HEK293 (cell line): Measurements from ENCODE around the gene FBXO5.

Source experiments
- CTCF ChIA-PET: fragments of 350-600 bp; formaldehyde crosslinking; extraction: SDS; loops from one replicate; lab custom pipeline; 2021; ENCODE audit warnings: antibody characterized with exemption; lab: Yijun Ruan, JAX
- POLR2A ChIA-PET: fragments of 300-600 bp; formaldehyde crosslinking; extraction: SDS; loops from one replicate; lab custom pipeline; 2020; ENCODE audit warnings: antibody characterized with exemption, inconsistent platforms; lab: Yijun Ruan, JAX
- H3K27ac ChIP-seq: fragments of 200-500 bp; sonication (Bioruptor generic); 2 replicates; pipeline ENCODE4 v1.5.1; 2014; ENCODE audit warnings: low read depth, low read length, control low read depth, inconsistent platforms; ENCODE audit errors: extremely low read depth
- H3K36me3 ChIP-seq, 2 experiments: fragments of 200-500 bp in 1 of 2; sonication (Bioruptor generic) in 1 of 2; 1 replicate in 1 of 2; 2 replicates in 1 of 2; pipeline ENCODE4 v1.5.1; 2014 to 2017; ENCODE audit warnings: inconsistent platforms in 2 of 2, low read length in 2 of 2; ENCODE audit not compliant: control insufficient read depth in 2 of 2, insufficient read depth in 1 of 2
- H3K4me1 ChIP-seq: fragments of 200-500 bp; sonication (Bioruptor generic); 2 replicates; pipeline ENCODE4 v1.5.1; 2014; ENCODE audit warnings: mild to moderate bottlenecking, low read length, inconsistent platforms; ENCODE audit not compliant: control insufficient read depth, insufficient read depth
- H3K4me3 ChIP-seq: 2 replicates; pipeline ENCODE4 v1.5.1; 2011; ENCODE audit warnings: low read depth, mild to moderate bottlenecking, control low read depth, low read length, moderate library complexity
- H3K9me3 ChIP-seq: fragments of 200-500 bp; sonication (Bioruptor generic); 2 replicates; pipeline ENCODE4 v1.5.1; 2014; ENCODE audit warnings: low read depth, low read length, inconsistent platforms; ENCODE audit not compliant: control insufficient read depth, insufficient read depth
- ATF2 ChIP-seq: fragments of 450-650 bp; formaldehyde crosslinking; IDR thresholded peaks from 2 replicates; pipeline ENCODE4 v1.5.1; 2016; ENCODE audit warnings: missing biosample characterization, missing genetic modification characterization, low read depth
- PATZ1 ChIP-seq: fragments of 450-650 bp; formaldehyde crosslinking; IDR thresholded peaks from 2 replicates; pipeline ENCODE4 v1.5.1; 2016; ENCODE audit warnings: missing biosample characterization, missing genetic modification characterization
- SALL2 ChIP-seq: fragments of 450-650 bp; formaldehyde crosslinking; IDR thresholded peaks from 2 replicates; pipeline ENCODE4 v1.5.0; 2017; ENCODE audit warnings: missing biosample characterization, mild to moderate bottlenecking, missing genetic modification characterization, borderline replicate concordance
- YY2 ChIP-seq: fragments of 450-650 bp; formaldehyde crosslinking; IDR thresholded peaks from 2 replicates; pipeline ENCODE4 v1.5.1; 2016; ENCODE audit warnings: missing biosample characterization, missing genetic modification characterization
- ZNF112 ChIP-seq: fragments of 450-650 bp; formaldehyde crosslinking; IDR thresholded peaks from 2 replicates; pipeline ENCODE4 v1.5.0; 2017; ENCODE audit warnings: missing biosample characterization, missing genetic modification characterization
- ZNF132 ChIP-seq: fragments of 450-650 bp; formaldehyde crosslinking; IDR thresholded peaks from 2 replicates; pipeline ENCODE4 v1.5.1; 2017; ENCODE audit warnings: missing biosample characterization, missing genetic modification characterization, borderline replicate concordance
- ZNF140 ChIP-seq: fragments of 450-650 bp; formaldehyde crosslinking; IDR thresholded peaks from 2 replicates; pipeline ENCODE4 v1.5.1; 2016; ENCODE audit warnings: missing biosample characterization, missing genetic modification characterization
- ZNF169 ChIP-seq: fragments of 450-650 bp; formaldehyde crosslinking; IDR thresholded peaks from 2 replicates; pipeline ENCODE4 v1.5.1; 2016; ENCODE audit warnings: missing biosample characterization, missing genetic modification characterization
- ZNF214 ChIP-seq: fragments of 450-650 bp; formaldehyde crosslinking; IDR thresholded peaks from 2 replicates; pipeline ENCODE4 v1.5.1; 2017; ENCODE audit warnings: missing biosample characterization, mild to moderate bottlenecking, missing genetic modification characterization, borderline replicate concordance
- ZNF26 ChIP-seq: fragments of 450-650 bp; formaldehyde crosslinking; IDR thresholded peaks from 2 replicates; pipeline ENCODE4 v1.5.1; 2016; ENCODE audit warnings: missing biosample characterization, missing genetic modification characterization
- ZNF518A ChIP-seq: fragments of 450-650 bp; formaldehyde crosslinking; conservative IDR thresholded peaks from 2 replicates; pipeline ENCODE4 v1.5.1; 2016; ENCODE audit warnings: low read depth, missing biosample characterization, missing genetic modification characterization
- ZNF530 ChIP-seq: fragments of 450-650 bp; formaldehyde crosslinking; IDR thresholded peaks from 2 replicates; pipeline ENCODE4 v1.5.1; 2016; ENCODE audit warnings: low read depth, missing biosample characterization, missing genetic modification characterization
- ZNF544 ChIP-seq: fragments of 450-650 bp; formaldehyde crosslinking; IDR thresholded peaks from 2 replicates; pipeline ENCODE4 v1.5.0; 2017; ENCODE audit warnings: missing biosample characterization, missing genetic modification characterization
- ZNF610 ChIP-seq: fragments of 450-650 bp; formaldehyde crosslinking; IDR thresholded peaks from 2 replicates; pipeline ENCODE4 v1.5.1; 2016; ENCODE audit warnings: missing biosample characterization, missing genetic modification characterization, borderline replicate concordance
- ZNF629 ChIP-seq: fragments of 450-650 bp; formaldehyde crosslinking; IDR thresholded peaks from 2 replicates; pipeline ENCODE4 v1.5.1; 2017; ENCODE audit warnings: missing biosample characterization, missing genetic modification characterization
- ZNF76 ChIP-seq: fragments of 450-650 bp; formaldehyde crosslinking; IDR thresholded peaks from 2 replicates; pipeline ENCODE4; 2016; ENCODE audit warnings: low read depth, missing biosample characterization, missing genetic modification characterization, borderline replicate concordance
- ZSCAN30 ChIP-seq: fragments of 450-650 bp; IDR thresholded peaks from 2 replicates; pipeline ENCODE4 v1.5.1; 2018; ENCODE audit warnings: missing biosample characterization, mild to moderate bottlenecking, missing genetic modification characterization, moderate library complexity
- ZSCAN4 ChIP-seq: fragments of 450-650 bp; formaldehyde crosslinking; IDR thresholded peaks from 2 replicates; pipeline ENCODE4 v1.5.1; 2017; ENCODE audit warnings: missing biosample characterization, missing genetic modification characterization

Gene FBXO5

GRCh38 chr6:153018355-153018754 is 35.5 kb upstream of the FBXO5 start:
- TF ChIP-seq ZNF76 (tag by site-specific recombination) (no peak), PATZ1 (tag by site-specific recombination) (no peak), ATF2 (peak; percentile 42; the same call in 1 of the 2 replicates), ZSCAN30 (tag by site-specific recombination) (no peak), ZNF530 (tag by site-specific recombination) (no peak), SALL2 (no peak), ZNF26 (tag by site-specific recombination) (no peak), ZNF112 (no peak)
- ChIA-PET CTCF (interaction anchor here (0.6 kb wide), 2 partner anchors 65 to 810 kb away, joined by 3 to 5 read pairs; no protein-coding TSS in a partner anchor), POLR2A (interaction anchor here (2.0 kb wide), 1 partner anchor 35 kb away, joined by 4 read pairs; the partner anchor contains the start of gene FBXO5)
- H3K9me3 ChIP-seq = no peaks in the 10 kb centered on the region
- H3K36me3 ChIP-seq = no peaks in the 10 kb centered on the region
- H3K27ac ChIP-seq = no peak overlapping the region
- H3K4me3 ChIP-seq = no peak overlapping the region
- no peaks in the 10 kb centered on the region for H3K4me1 ChIP-seq

- Histone ChIP-seq H3K4me1 (no peaks in the 10 kb centered on the region), H3K27ac (no peak overlapping the region), H3K9me3 (no peaks in the 10 kb centered on the region), H3K4me3 (no peak overlapping the region), H3K36me3 (no peaks in the 10 kb centered on the region)
- POLR2A ChIA-PET = no interaction called here
- TF ChIP-seq ZNF518A (tag by site-specific recombination) = no peak
- TF ChIP-seq ZSCAN4 (tag by site-specific recombination) = no peak
- TF ChIP-seq SALL2 = no peak
- no peak for TF ChIP-seq ZNF530 (tag by site-specific recombination)
- TF ChIP-seq ZNF214 (tag by site-specific recombination) = no peak
- no peak for TF ChIP-seq YY2
- TF ChIP-seq ZNF544 (tag by site-specific recombination) = no peak
- no peak for TF ChIP-seq ZNF169
- no peak for TF ChIP-seq ZNF610 (tag by site-specific recombination)
- TF ChIP-seq PATZ1 (tag by site-specific recombination) = no peak
- no peak for TF ChIP-seq ZNF629 (tag by site-specific recombination)
- TF ChIP-seq ZNF132 (tag by site-specific recombination) = no peak
- TF ChIP-seq ZNF140 = no peak
- CTCF ChIA-PET = interaction anchor here (0.6 kb wide), 1 partner anchor 169 kb away, joined by 3 read pairs; no protein-coding TSS in a partner anchor
Observed at GRCh38 chr6:153016846-153017245, 34.0 kb upstream of the FBXO5 start.
